Neural crest cell (in vitro differentiated cells): Measurements from ENCODE around the gene SNAP25. TPM values are rescaled to one million over a fixed set of nuclear protein-coding genes. Genes with fewer than 3 reads are reported as not detected.

ENCODE experiments used
- DNase-seq: peaks from one replicate; pipeline ENCODE4 v3.0.0; 2021; ENCODE audit warnings: low read depth, mixed read lengths, low spot score
- H3K27ac Mint-ChIP-seq: one replicate; pipeline ENCODE4 v1.8.0; 2021; ENCODE audit warnings: mild to moderate bottlenecking, mixed read lengths; ENCODE audit not compliant: unreplicated experiment
- H3K27me3 Mint-ChIP-seq: 2 replicates; pipeline ENCODE4 v1.8.0; 2021; ENCODE audit warnings: low read depth, mild to moderate bottlenecking, mixed read lengths
- H3K36me3 Mint-ChIP-seq: 2 replicates; pipeline ENCODE4 v1.8.0; 2021; ENCODE audit warnings: low read depth, mild to moderate bottlenecking, mixed read lengths
- H3K4me1 Mint-ChIP-seq: 2 replicates; pipeline ENCODE4 v1.8.0; 2021; ENCODE audit warnings: mixed read lengths
- H3K4me3 Mint-ChIP-seq: one replicate; pipeline ENCODE4 v1.8.0; 2021; ENCODE audit warnings: mild to moderate bottlenecking, mixed read lengths
- H3K9me3 Mint-ChIP-seq: 2 replicates; pipeline ENCODE4 v1.8.0; 2021; ENCODE audit warnings: mixed read lengths
- CTCF ChIP-seq: fragments of 200-600 bp; sonication (generic); conservative IDR thresholded peaks from 2 replicates; pipeline ENCODE4 v1.5.0; 2021; ENCODE audit warnings: antibody characterized with exemption, mild to moderate bottlenecking
- total RNA-seq: library from RNA; stranded (reverse); gene quantifications from 2 replicates; pipeline ENCODE4 v1.2.1, GENCODE V29; 2021

SNAP25 gene
- total RNA-seq, 1 donor from 2014 or later, result 9.2 TPM

- no peak for DNase-seq
- Mint-ChIP-seq H3K27ac (no peak overlapping the region), H3K4me3 (no peak overlapping the region), H3K36me3 (no peaks in the 10 kb centered on the region), H3K27me3 (no peaks in the 10 kb centered on the region), H3K4me1 (no peaks in the 10 kb centered on the region), H3K9me3 (peaks cover 3% of the 10 kb centered on the region)
- no peak for TF ChIP-seq CTCF
These were observed 64.4 kb downstream of the SNAP25 start for GRCh38 chr20:10282979-10283456.

DNA sequence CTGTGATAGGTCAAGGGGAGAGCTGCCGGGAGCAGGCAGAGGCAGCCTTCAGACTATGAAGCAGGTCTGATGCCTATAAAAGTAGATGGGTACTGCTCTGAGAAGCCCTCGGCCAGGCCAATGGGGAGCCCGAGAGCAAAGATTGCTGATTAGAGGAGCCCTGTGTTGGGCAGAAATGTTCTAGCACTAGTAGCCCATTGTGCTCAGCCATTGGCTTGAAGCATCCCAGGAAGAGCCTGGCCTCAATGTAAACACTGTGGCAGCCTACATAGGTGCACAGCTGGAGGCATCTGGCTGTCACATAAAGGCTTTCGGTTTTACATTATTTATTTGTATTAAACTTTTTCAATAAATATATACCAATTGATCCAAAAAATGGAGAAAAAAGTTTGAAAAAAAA lies 67.7 kb downstream of the SNAP25 start:
- no peak overlapping the region for H3K27ac Mint-ChIP-seq
- H3K4me1 Mint-ChIP-seq, result no peaks in the 10 kb centered on the region
- no peaks in the 10 kb centered on the region for H3K27me3 Mint-ChIP-seq
- no peak for DNase-seq
- H3K36me3 Mint-ChIP-seq, result no peaks in the 10 kb centered on the region
- H3K4me3 Mint-ChIP-seq, result no peak overlapping the region
- peaks cover 3% of the 10 kb centered on the region for H3K9me3 Mint-ChIP-seq
- TF ChIP-seq CTCF, result no peak

- no peaks in the 10 kb centered on the region for H3K27me3 Mint-ChIP-seq
These were observed 69.8 kb downstream of the SNAP25 start for GRCh38 chr20:10288421-10288820.

DNA sequence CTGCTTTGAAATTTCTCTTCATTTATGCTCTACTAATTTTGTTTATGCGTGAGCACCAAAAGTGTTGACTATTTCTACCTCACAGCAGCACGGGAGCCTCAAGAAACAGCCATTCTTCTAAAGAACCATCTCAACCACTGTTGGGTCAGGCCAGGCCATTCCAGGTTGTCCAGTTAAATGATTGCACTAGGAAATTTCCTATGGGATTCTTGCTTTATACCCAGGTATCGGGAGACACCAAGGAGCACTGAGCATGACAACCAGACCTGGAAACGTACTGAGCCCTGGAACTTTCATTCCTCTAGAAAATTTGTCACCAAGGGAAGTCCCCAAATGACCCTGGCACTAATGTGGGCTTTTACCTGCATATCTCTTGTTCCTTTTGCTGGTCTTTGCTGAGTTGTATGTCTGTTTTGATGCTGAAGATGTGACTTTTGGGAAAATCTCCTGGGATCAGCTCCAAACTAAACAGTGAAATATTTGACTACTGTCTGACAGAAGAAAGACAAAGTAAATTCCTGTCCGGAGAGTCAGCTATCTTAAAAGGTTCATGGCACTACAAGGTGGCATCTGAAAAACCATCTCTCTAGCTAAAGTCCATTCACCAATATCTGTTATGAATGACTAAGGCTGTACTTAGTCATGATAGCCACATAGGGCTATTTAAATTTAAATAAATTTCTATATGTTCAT lies 70.5 kb downstream of the SNAP25 start:
- Mint-ChIP-seq H3K4me1 (no peaks in the 10 kb centered on the region), H3K27me3 (no peaks in the 10 kb centered on the region), H3K36me3 (peaks cover 2% of the 10 kb centered on the region), H3K27ac (no peak overlapping the region), H3K4me3 (no peak overlapping the region), H3K9me3 (peaks cover 3% of the 10 kb centered on the region)
- no peak for TF ChIP-seq CTCF
- no peak for DNase-seq

More at GRCh38 chr20:10288421-10288820, 69.8 kb downstream of the SNAP25 start:
- H3K27ac Mint-ChIP-seq, result no peak overlapping the region
- no peak for TF ChIP-seq CTCF
- H3K4me1 Mint-ChIP-seq, result no peaks in the 10 kb centered on the region
- no peak overlapping the region for H3K4me3 Mint-ChIP-seq
- peaks cover 2% of the 10 kb centered on the region for H3K36me3 Mint-ChIP-seq
- peaks cover 3% of the 10 kb centered on the region for H3K9me3 Mint-ChIP-seq
- no peak for DNase-seq

- H3K9me3 Mint-ChIP-seq, result peaks cover 3% of the 10 kb centered on the region
- peaks cover 2% of the 10 kb centered on the region for H3K36me3 Mint-ChIP-seq
- H3K4me1 Mint-ChIP-seq, result no peaks in the 10 kb centered on the region
- H3K4me3 Mint-ChIP-seq, result no peak overlapping the region
- DNase-seq, result no peak
- no peaks in the 10 kb centered on the region for H3K27me3 Mint-ChIP-seq
- no peak for TF ChIP-seq CTCF
- H3K27ac Mint-ChIP-seq, result no peak overlapping the region
These were observed 73.1 kb downstream of the SNAP25 start for GRCh38 chr20:10291568-10292248.
